Transverse colon (tissue), 4 donors: ENCODE data around the gene UBE2G1. TPM values are rescaled to one million over a fixed set of nuclear protein-coding genes. Genes with fewer than 3 reads are reported as not detected.

Experiments
- DNase-seq: peaks from one replicate; pipeline ENCODE4 v3.0.0-alpha.2; 2019
- H3K27ac ChIP-seq, 4 donors: fragments of 200-600 bp; sonication (generic); 2 replicates each; pipeline ENCODE4 v1.5.1; 2016 to 2018; ENCODE audit warnings: inconsistent platforms in 4 of 4
- H3K27me3 ChIP-seq: fragments of 200-600 bp; sonication (generic); 2 replicates; pipeline ENCODE4 v1.5.1; 2017; ENCODE audit warnings: inconsistent platforms
- H3K36me3 ChIP-seq, 4 donors: fragments of 200-600 bp; sonication (generic); 2 replicates each; pipeline ENCODE4 v1.5.1; 2017 to 2019; ENCODE audit warnings: inconsistent platforms in 4 of 4
- H3K4me1 ChIP-seq, 4 donors: fragments of 200-600 bp; sonication (generic); 2 replicates each; pipeline ENCODE4 v1.5.1; 2017 to 2020; ENCODE audit warnings: inconsistent platforms in 4 of 4
- H3K4me3 ChIP-seq, 4 donors: fragments of 200-600 bp; sonication (generic); 1 replicate in 1 of 4; 2 replicates in 3 of 4; pipeline versions ENCODE4 v1.5.1 to v1.6.1; 2017 to 2019; ENCODE audit warnings: inconsistent platforms in 4 of 4
- H3K9me3 ChIP-seq, 2 donors: fragments of 200-600 bp; sonication (generic); 2 replicates each; pipeline ENCODE4 v1.5.1; 2017 to 2019; ENCODE audit warnings: inconsistent platforms in 2 of 2
- EP300 ChIP-seq: sonication (generic); formaldehyde crosslinking; IDR thresholded peaks from one replicate; pipeline ENCODE4 v1.6.1; 2017; ENCODE audit warnings: antibody characterized with exemption, low read depth
- POLR2A ChIP-seq: fragments of 450-650 bp; IDR thresholded peaks from one replicate; pipeline ENCODE4 v1.6.1; 2016; ENCODE audit warnings: antibody characterized with exemption, mild to moderate bottlenecking, moderate library complexity
- POLR2AphosphoS5 ChIP-seq, 3 donors: sonication (generic); formaldehyde crosslinking; IDR thresholded peaks; one replicate each; pipeline ENCODE4 v1.6.1; 2016; ENCODE audit warnings: antibody characterized with exemption in 3 of 3
- WGBS, 2 donors: methylation state at CpG; one replicate each; pipeline ENCODE4 v1.1.5; 2018; ENCODE audit warnings: low coverage in 1 of 2; 5-methylcytosine and 5-hydroxymethylcytosine counted together
- in situ Hi-C, 4 donors: fragments of 200-750 bp; cut with MboI; loops; one replicate each; pipeline versions ENCODE4 v1.15.0 to v1.15.1; 2017; ENCODE audit warnings: low sequenced_read_pairs in 3 of 4, low pct_ligation_motif_present in 1 of 4, low pct_unique_long_range_greater_than_20kb in 1 of 4
- intact Hi-C: fragments of 100-400 bp; cut with DNase I; formaldehyde crosslinking; loops from one replicate; pipeline ENCODE4 v1.15.1; 2023; ENCODE audit warnings: low total_unique reads
- total RNA-seq, 4 donors: library from RNA; depleted of rRNA; stranded (reverse); fragments of >200 nt; gene quantifications; one replicate each; pipeline ENCODE4 v1.1.0, GENCODE V29; 2016
- TF ChIP-seq, protein P1 (sequence below), 5 experiments: fragments of 200-600 bp in 3 of 5; fragments of 450-650 bp in 2 of 5; sonication (generic) in 3 of 5; IDR thresholded peaks; 1 replicate in 2 of 5; 2 replicates in 3 of 5; pipeline ENCODE4 v1.5.1; 2016 to 2017; ENCODE audit warnings: antibody characterized with exemption in 5 of 5, inconsistent platforms in 3 of 5, mild to moderate bottlenecking in 2 of 5, moderate library complexity in 1 of 5

Gene UBE2G1
- total RNA-seq, 4 donors from 2014 or later = 41.6 to 104 (median 53.0) TPM

- TF ChIP-seq, protein P1, sequence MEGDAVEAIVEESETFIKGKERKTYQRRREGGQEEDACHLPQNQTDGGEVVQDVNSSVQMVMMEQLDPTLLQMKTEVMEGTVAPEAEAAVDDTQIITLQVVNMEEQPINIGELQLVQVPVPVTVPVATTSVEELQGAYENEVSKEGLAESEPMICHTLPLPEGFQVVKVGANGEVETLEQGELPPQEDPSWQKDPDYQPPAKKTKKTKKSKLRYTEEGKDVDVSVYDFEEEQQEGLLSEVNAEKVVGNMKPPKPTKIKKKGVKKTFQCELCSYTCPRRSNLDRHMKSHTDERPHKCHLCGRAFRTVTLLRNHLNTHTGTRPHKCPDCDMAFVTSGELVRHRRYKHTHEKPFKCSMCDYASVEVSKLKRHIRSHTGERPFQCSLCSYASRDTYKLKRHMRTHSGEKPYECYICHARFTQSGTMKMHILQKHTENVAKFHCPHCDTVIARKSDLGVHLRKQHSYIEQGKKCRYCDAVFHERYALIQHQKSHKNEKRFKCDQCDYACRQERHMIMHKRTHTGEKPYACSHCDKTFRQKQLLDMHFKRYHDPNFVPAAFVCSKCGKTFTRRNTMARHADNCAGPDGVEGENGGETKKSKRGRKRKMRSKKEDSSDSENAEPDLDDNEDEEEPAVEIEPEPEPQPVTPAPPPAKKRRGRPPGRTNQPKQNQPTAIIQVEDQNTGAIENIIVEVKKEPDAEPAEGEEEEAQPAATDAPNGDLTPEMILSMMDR (IDR thresholded peaks at IDR 0.05) = no peak
- no peak for TF ChIP-seq EP300
- no peak for TF ChIP-seq POLR2AphosphoS5 (IDR thresholded peaks at IDR 0.05)
- TF ChIP-seq POLR2A = no peak
- intact Hi-C loops = no loop called here
- Histone ChIP-seq H3K4me3 (no peak overlapping the region), H3K27ac (no peak overlapping the region), H3K27me3 (no peaks in the 10 kb centered on the region), H3K9me3 (no peaks in the 10 kb centered on the region), H3K36me3 (no peaks in the 10 kb centered on the region), H3K4me1 (peaks cover 0 to 11% (median 0%) of the 10 kb centered on the region in 4 donors)
- WGBS, 2 donors = 54 to 56% methylated on average over 3 of the region's 3 CpGs
- DNase-seq = no peak
- in situ Hi-C loops = no loop called here
These were observed 69.1 kb downstream of the UBE2G1 start for GRCh38 chr17:4297351-4297750.

DNA sequence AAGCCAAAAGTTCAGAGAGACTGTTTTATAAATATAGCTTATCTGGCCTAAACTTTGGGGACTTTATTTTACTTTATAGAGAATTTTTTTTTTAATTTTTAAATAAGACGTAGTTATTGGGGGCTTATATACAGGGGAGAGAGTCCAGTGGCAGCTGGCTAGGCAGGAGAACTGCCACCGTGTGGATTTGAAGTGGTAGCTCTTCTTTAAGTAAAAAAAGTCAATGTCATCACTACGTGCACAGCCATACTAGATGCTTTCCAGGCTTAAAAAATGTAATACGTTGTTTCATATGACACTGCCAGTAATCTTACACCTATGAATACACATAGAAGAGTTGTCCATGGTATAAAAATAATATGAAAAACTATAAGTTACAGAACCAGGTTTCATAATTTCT lies 70.8 kb downstream of the UBE2G1 start:
- in situ Hi-C loops = no loop called here
- 68 to 93% methylated on average over 3 to 4 of the region's 4 CpGs for WGBS, 2 donors
- TF ChIP-seq POLR2AphosphoS5 (IDR thresholded peaks at IDR 0.05) (no peak), EP300 (no peak), POLR2A (no peak)
- TF ChIP-seq, protein P1 (IDR thresholded peaks at IDR 0.05) = no peak
- intact Hi-C loops = no loop called here
- Histone ChIP-seq H3K4me1 (peaks cover 0 to 11% (median 0%) of the 10 kb centered on the region in 4 donors), H3K4me3 (no peak overlapping the region), H3K9me3 (no peaks in the 10 kb centered on the region), H3K27ac (no peak overlapping the region), H3K36me3 (no peaks in the 10 kb centered on the region), H3K27me3 (no peaks in the 10 kb centered on the region)
- no peak for DNase-seq

DNA sequence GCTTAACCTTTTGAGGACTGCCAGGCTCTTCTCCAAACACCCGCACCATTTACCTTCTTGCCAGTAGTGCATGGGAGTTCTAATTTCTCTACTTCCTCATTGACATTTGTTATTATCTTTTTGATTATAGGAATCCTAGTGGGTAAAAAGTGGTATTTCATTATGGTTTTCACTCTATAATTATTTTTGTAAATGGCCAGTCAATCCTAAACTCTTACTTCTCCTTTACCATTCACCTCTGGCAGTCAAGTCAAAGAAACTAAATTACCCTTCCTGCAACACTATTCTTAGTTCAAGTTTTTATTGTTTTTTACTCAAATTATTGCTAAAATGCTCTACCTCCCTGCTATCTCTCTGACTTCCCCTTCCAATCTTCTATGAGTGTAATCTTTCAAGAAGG lies 72.9 kb downstream of the UBE2G1 start:
- 88 to 90% methylated on average over 1 of the region's 1 CpG for WGBS, 2 donors
- in situ Hi-C loops (no loop called here), intact Hi-C loops (no loop called here)
- DNase-seq = no peak
- no peaks in the 10 kb centered on the region for H3K9me3 ChIP-seq
- no peaks in the 10 kb centered on the region for H3K27me3 ChIP-seq
- H3K4me3 ChIP-seq = no peak overlapping the region
- no peak for TF ChIP-seq POLR2AphosphoS5 (IDR thresholded peaks at IDR 0.05)
- TF ChIP-seq, protein P1 (IDR thresholded peaks at IDR 0.05) = no peak
- TF ChIP-seq EP300 = no peak
- no peak for TF ChIP-seq POLR2A
- H3K4me1 ChIP-seq = peaks cover 0 to 11% (median 0%) of the 10 kb centered on the region in 4 donors
- H3K27ac ChIP-seq = no peak overlapping the region
- peaks cover 0 to 5% (median 2%) of the 10 kb centered on the region in 4 donors for H3K36me3 ChIP-seq

DNA sequence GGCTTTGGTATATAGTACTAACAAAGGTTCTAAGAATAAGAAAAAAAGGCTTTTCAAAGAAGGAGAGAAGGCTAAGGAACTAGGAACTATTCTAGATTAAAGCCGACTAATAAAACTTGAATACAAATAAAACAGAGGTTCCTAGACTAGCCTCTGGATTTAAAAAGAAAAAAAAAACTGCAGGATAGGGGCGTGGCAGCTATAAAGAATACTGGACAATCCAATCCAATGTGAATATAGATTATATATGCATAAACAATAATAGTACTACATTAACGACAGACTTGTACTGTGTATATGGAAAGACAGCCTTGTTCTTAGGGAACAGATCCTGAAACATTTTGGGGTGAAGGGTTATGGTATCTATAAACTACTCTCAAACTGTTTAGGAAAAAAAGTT lies 78.8 kb downstream of the UBE2G1 start:
- H3K4me1 ChIP-seq = peaks cover 0 to 11% (median 2%) of the 10 kb centered on the region in 4 donors
- in situ Hi-C loops (no loop called here), intact Hi-C loops (no loop called here)
- no peak for DNase-seq
- TF ChIP-seq POLR2A (no peak), POLR2AphosphoS5 (IDR thresholded peaks at IDR 0.05) (no peak), EP300 (no peak)
- TF ChIP-seq, protein P1 (IDR thresholded peaks at IDR 0.05) = no peak
- 46 to 60% methylated on average over 3 of the region's 3 CpGs for WGBS, 2 donors
- H3K4me3 ChIP-seq = no peak overlapping the region
- H3K36me3 ChIP-seq = peaks cover 0 to 10% (median 2%) of the 10 kb centered on the region in 4 donors
- H3K27me3 ChIP-seq = no peaks in the 10 kb centered on the region
- H3K27ac ChIP-seq = peak overlapping the region; percentile 20 to 56 (median 41)
- no peaks in the 10 kb centered on the region for H3K9me3 ChIP-seq
